ENCODE results near the gene FBXO45. TPM values are rescaled to one million over a fixed set of nuclear protein-coding genes. Genes with fewer than 3 reads are reported as not detected.

Gene FBXO45
- total and polyA plus RNA-seq, 10 of the 15 experiments (the other 5 are each of a cell fraction or from before 2014, with no cell fraction given): 4.0 to 17.3 (median 11.8) TPM

- TF ChIP-seq TAF1 (IDR thresholded peaks at IDR 0.05; ENCODE audit: borderline replicate concordance, low read depth, low read length): peak; percentile 91; the same call in 1 of the 2 replicates
- TF ChIP-seq DPF2 (IDR thresholded peaks at IDR 0.05): peak; percentile 84
- peak; percentile 77 for TF ChIP-seq KLF5 (IDR thresholded peaks at IDR 0.05; ENCODE audit: partially characterized antibody)
- TF ChIP-seq TCF7 (IDR thresholded peaks at IDR 0.05; ENCODE audit: borderline replicate concordance): no peak
- TF ChIP-seq RB1 (IDR thresholded peaks at IDR 0.05; ENCODE audit: borderline replicate concordance): peak; percentile 96; the same call in 1 of the 2 replicates
- no peak for TF ChIP-seq CBX3 (IDR thresholded peaks at IDR 0.05; ENCODE audit: borderline replicate concordance, low read depth)
- TF ChIP-seq HSF1 (IDR thresholded peaks at IDR 0.05; ENCODE audit: low read depth, low read length): no peak
- TF ChIP-seq E4F1 (IDR thresholded peaks at IDR 0.05; ENCODE audit: borderline replicate concordance, partially characterized antibody): no peak
- TF ChIP-seq RELA (IDR thresholded peaks at IDR 0.05; ENCODE audit: borderline replicate concordance, partially characterized antibody): peak; percentile 44
- no peak for TF ChIP-seq MTA3 (IDR thresholded peaks at IDR 0.05; ENCODE audit: borderline replicate concordance, low read length)
- TF ChIP-seq RAD21 (IDR thresholded peaks at IDR 0.05; ENCODE audit: insufficient read depth, low read depth, low read length): no peak
- peak; percentile 88 for TF ChIP-seq ZNF687 (IDR thresholded peaks at IDR 0.05)
- 0 out of 2 replicates have a peak, but pooled peaks have one; percentile 58 for TF ChIP-seq PAX5 (IDR thresholded peaks at IDR 0.05; ENCODE audit: borderline replicate concordance, low read depth, low read length)
- no peak for TF ChIP-seq FOS (IDR thresholded peaks at IDR 0.05; ENCODE audit: borderline replicate concordance, extremely low read depth, insufficient read length)
- no peak for TF ChIP-seq SMAD1 (IDR thresholded peaks at IDR 0.05; ENCODE audit: low read depth, partially characterized antibody)
- no peak for TF ChIP-seq TBL1XR1 (IDR thresholded peaks at IDR 0.05; ENCODE audit: low read depth, low read length)
- TF ChIP-seq POLR2AphosphoS2 (IDR thresholded peaks at IDR 0.05; ENCODE audit: low read depth, low read length): no peak
- peak; percentile 95 for TF ChIP-seq MXI1 (IDR thresholded peaks at IDR 0.05; ENCODE audit: low read depth, low read length)
- no peak for TF ChIP-seq ZBTB33 (IDR thresholded peaks at IDR 0.05)
- no peak for TF ChIP-seq YBX1 (IDR thresholded peaks at IDR 0.05)
Observed at GRCh38 chr3:196568246-196569002, at the start of gene FBXO45, which contains the start of gene WDR53 (continued).
